Measurements from ENCODE around the gene WNT11.

Gene WNT11

GRCh38 chr11:76209375-76209972, 3.2 kb upstream of the WNT11 start:
- peak overlapping the region; percentile 3 for H3K4me3 ChIP-seq (ENCODE audit: low read depth, low read length)
- TF ChIP-seq CTCF (IDR thresholded peaks at IDR 0.05; ENCODE audit: low read depth, low read length) = no peak
- in situ Hi-C loops (cut with HindIII; ENCODE audit: low sequenced_read_pairs) = no loop called here
- DNase-seq (ENCODE audit: low read depth, low spot score) = no peak

- peak overlapping the region; percentile 28 for H3K4me3 ChIP-seq (ENCODE audit: low read depth, low read length)
- peak; percentile 78 for TF ChIP-seq CTCF (IDR thresholded peaks at IDR 0.05; ENCODE audit: low read depth, low read length)
- in situ Hi-C loops (cut with HindIII; ENCODE audit: low sequenced_read_pairs) = no loop called here
- DNase-seq (ENCODE audit: low read depth, low spot score) = peak; percentile 26
Observed at GRCh38 chr11:76208438-76209374, 2.4 kb upstream of the WNT11 start.

- TF ChIP-seq CTCF (IDR thresholded peaks at IDR 0.05; ENCODE audit: low read depth, low read length) = peak; percentile 88
- in situ Hi-C loops (cut with HindIII; ENCODE audit: low sequenced_read_pairs) = no loop called here
- DNase-seq (ENCODE audit: low read depth, low spot score) = peak; percentile 72
- peak overlapping the region; percentile 28 for H3K4me3 ChIP-seq (ENCODE audit: low read depth, low read length)
Observed at GRCh38 chr11:76207642-76208401, 1.5 kb upstream of the WNT11 start.

- no peak for TF ChIP-seq CTCF (IDR thresholded peaks at IDR 0.05; ENCODE audit: low read depth, low read length)
- in situ Hi-C loops (cut with HindIII; ENCODE audit: low sequenced_read_pairs) = no loop called here
- DNase-seq (ENCODE audit: low read depth, low spot score) = no peak
- peak overlapping the region; percentile 22 for H3K4me3 ChIP-seq (ENCODE audit: low read depth, low read length)
Observed at GRCh38 chr11:76206077-76206326, 300 bp downstream of the WNT11 start.

- peak overlapping the region; percentile 22 for H3K4me3 ChIP-seq (ENCODE audit: low read depth, low read length)
- no peak for TF ChIP-seq CTCF (IDR thresholded peaks at IDR 0.05; ENCODE audit: low read depth, low read length)
- in situ Hi-C loops (cut with HindIII; ENCODE audit: low sequenced_read_pairs) = no loop called here
- DNase-seq (ENCODE audit: low read depth, low spot score) = no peak
Observed at GRCh38 chr11:76205252-76206076, 838 bp downstream of the WNT11 start.

GRCh38 chr11:76203937-76204336, 2.4 kb downstream of the WNT11 start:
- TF ChIP-seq CTCF (IDR thresholded peaks at IDR 0.05; ENCODE audit: low read depth, low read length) = no peak
- no peak for DNase-seq (ENCODE audit: low read depth, low spot score)
- no peak overlapping the region for H3K4me3 ChIP-seq (ENCODE audit: low read depth, low read length)
- in situ Hi-C loops (cut with HindIII; ENCODE audit: low sequenced_read_pairs) = no loop called here

Data from astrocyte of the spinal cord (primary cell).